Activated CD4-positive, CD25-positive, alpha-beta regulatory T cell treated with anti-CD3 and anti-CD28 coated beads, Interleukin-2, amount 50 U/mL, for 24 hours (primary cell): ENCODE measurements around the gene TCP1.
A peak's percentile ranks its signal among the peaks of the same experiment; 100 is the strongest.
"Not testable (repeated sequence)": the region's sequence is repeated elsewhere in the genome, so short reads cannot be mapped to it uniquely, and the experiment has no call there.

ENCODE experiments used
- ATAC-seq, 2 donors: fragments of 150-1000 bp; cut with Tn5 transposase; one replicate each; pipeline ENCODE4 v1.10.0; 2021; ENCODE audit warnings: mild to moderate bottlenecking in 1 of 2, moderate library complexity in 1 of 2

Gene TCP1

GRCh38 chr6:159789377-159790148 is at the start of gene TCP1:
TSS of gene TCP1 (minus strand) at chr6:159789602. CDS start at chr6:159789468, 134 bp downstream.
- ATAC-seq, result peak; percentile 79 to 83

DNA sequence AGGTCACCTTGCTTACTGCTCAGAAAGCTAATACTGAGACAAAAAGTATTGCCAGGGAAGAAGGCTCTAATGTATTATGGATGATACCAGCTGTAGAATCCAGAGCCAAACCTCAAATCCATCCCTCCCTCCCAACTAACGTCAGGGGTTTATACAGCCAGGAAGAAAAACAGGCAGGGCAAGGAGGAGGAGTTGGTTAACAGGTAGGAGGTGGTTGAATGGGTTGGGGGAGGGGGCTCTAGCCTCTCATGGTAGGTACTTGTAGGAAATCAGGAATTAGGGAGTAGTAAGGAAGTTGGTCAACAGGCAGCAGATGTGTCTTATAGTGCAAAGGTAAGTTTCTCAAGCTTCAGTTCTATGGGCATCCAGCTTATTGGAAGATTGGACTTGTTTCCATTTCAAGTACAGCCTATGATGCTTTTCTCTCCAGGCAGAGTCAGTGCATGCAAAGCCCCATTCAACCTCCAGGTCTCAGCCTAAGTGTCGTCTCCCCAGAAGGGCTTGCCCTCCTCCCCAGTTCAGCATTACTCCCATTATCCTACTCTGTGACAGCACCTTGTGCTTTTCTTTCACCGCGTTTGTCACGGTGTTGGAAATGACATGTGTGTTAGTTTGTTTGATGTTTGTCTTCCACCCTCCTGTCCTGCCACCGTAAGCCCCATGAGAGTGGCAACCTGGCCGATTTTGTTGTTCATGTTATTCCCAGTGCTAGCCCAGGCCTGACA is 48.8 kb upstream of the TCP1 start:
- no peak for ATAC-seq

- ATAC-seq, result no peak
These were observed 48.1 kb upstream of the TCP1 start for GRCh38 chr6:159837511-159837910.

- no peak for ATAC-seq
These were observed 47.5 kb upstream of the TCP1 start for GRCh38 chr6:159836718-159837490.

GRCh38 chr6:159833997-159834603 is 44.7 kb upstream of the TCP1 start:
- no peak for ATAC-seq

DNA sequence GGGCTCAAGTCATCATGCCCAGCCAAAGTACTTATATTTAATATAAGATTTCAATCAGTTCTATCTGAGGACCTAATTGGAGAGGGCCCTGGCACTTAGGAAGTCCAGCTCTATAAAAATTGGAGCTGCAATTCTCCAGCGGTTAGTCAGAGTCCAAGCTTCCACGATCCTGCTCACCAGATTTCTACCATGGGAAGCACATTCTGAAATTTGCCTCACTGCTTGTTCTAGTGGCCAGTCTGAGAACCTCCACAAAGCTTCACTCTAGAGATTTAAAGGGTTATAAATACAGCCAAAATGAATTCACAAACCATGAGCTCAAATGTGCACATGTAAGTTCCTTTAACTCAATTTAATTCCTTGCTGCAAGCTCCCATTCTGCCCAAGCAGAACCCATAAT is 44.2 kb upstream of the TCP1 start:
- no peak for ATAC-seq

- no peak for ATAC-seq
These were observed 43.5 kb upstream of the TCP1 start for GRCh38 chr6:159832946-159833345.

GRCh38 chr6:159831373-159831679 is 41.9 kb upstream of the TCP1 start:
- no peak for ATAC-seq

- no peak for ATAC-seq
These were observed 41.3 kb upstream of the TCP1 start for GRCh38 chr6:159830501-159831372.

DNA sequence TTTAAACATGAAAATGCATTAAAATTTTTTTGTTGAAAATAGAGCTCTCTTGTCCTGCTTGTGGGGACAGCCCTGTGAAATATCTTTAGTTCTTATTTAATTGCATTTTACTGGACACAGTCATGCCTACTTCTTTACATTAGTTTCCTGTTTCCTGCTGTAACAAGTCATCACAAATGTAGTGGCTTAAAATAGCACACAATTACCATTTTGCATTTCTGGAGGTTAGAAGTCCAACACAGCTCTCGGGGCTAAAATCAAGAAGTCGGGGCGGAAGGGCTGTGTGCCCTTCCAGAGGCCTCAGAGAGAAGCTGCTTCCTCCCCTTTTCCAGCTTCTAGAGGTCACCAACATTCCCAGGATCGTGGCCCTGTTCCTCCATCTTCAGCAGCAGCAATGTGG is 40.1 kb upstream of the TCP1 start:
- ATAC-seq, result no peak

DNA sequence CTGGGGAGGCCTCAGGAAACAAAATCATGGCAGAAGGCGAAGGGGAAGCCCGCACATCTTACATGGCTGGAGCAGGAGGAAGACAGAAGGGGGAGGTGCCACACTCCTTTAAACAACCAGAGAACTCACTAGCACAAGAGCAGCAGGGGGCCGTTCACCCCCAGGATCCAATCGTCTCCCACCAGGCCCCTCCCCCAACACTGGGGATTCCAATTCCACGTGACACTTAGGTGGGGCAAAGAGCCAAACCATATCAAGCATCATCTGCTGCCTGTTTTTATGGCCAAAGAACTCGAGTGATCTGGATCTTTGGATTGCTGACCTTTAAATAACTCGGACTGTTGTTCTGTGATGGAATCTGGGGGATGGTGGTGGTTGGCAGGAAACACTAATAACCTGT is 38.7 kb upstream of the TCP1 start:
- no peak for ATAC-seq

- no peak for ATAC-seq
These were observed 37.7 kb upstream of the TCP1 start for GRCh38 chr6:159826968-159827647.

GRCh38 chr6:159826004-159826403 is 36.6 kb upstream of the TCP1 start:
- ATAC-seq, result no peak

DNA sequence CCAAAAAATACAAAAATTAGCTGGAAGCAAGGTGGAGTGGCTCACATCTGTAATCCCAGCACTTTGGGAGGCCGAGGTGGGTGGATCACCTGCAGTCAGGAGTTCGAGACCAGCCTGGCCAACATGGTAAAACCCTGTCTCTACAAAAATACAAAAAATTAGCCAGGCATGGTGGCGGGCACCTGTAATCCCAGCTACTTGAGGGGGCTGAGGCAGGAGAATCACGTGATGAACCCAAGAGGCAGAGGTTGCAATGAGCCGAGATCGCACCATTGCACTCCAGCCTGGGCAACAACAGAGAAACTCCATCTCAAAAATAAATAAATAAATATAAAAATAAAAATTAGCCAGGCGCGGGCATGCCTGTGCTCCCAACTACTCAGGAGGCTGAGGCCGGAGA is 35.3 kb upstream of the TCP1 start:
- not testable (repeated sequence) for ATAC-seq

GRCh38 chr6:159823953-159824352 is 34.6 kb upstream of the TCP1 start:
- no peak for ATAC-seq

- ATAC-seq, result no peak
These were observed 32.3 kb upstream of the TCP1 start for GRCh38 chr6:159821726-159822125.

DNA sequence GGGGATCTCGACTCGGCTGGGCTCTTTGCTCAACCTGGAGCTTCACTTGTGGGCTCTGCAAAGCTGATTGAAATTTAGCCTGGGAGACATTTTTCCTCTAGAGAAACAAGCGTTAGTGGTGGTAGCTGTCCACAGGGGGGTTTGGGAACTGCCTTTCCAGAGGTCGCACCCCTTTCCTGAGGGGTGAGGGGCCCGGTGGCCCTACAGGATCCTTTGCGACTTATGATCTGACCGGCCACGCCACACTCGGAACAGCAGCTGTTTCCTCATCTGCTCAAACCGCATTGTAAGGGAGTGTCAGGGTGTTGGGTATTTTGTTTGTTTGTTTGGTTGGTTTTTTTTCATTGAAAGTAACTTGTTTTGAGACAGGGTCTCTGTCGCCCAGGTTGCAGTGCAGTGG is 31.7 kb upstream of the TCP1 start:
- ATAC-seq, result no peak

DNA sequence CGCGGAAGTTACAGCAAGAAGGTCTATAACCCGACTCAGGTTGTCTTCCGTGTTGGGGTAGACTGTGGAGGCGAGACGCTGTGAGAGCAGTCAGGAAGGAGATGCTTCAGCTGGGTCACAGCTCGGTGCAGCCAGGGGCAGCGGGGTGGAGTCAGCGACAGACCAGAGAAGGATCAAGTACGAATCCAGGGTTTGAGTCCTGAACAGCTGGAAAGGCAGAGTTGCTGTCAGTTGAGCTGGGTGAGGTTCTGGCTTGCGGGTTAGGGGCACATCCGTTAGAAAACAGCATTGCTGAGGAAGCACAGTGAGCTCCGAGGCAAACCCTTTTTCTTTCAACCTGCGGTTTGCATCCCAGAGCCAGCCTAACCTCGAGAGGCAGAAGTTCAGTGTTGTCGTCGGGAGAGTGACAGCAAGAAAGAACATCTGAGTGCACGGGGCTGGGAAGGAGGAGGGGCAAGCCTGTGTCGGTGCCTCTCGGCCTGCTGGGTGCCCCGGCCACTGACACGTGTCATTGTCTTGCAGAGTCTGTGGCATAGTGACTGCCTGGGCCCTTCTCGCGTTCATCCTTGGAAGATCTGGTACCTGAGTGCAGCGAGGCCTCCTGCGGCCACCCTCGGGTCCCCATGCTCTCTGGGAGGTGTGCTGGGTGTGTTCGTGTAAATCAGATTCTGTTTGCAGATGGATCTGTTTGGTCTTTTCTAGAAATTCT is 30.7 kb upstream of the TCP1 start:
- peak; percentile 60 to 61 for ATAC-seq

GRCh38 chr6:159819098-159819497 is 29.7 kb upstream of the TCP1 start:
- ATAC-seq, result no peak

GRCh38 chr6:159817951-159818739 is 28.7 kb upstream of the TCP1 start:
- no peak for ATAC-seq
